Measurements from ENCODE around the gene WDR20. TPM values are rescaled to one million over a fixed set of nuclear protein-coding genes. Genes with fewer than 3 reads are reported as not detected.
"Not testable (repeated sequence)": the region's sequence is repeated elsewhere in the genome, so short reads cannot be mapped to it uniquely, and the experiment has no call there.

Gene WDR20
- total RNA-seq, 1 experiment from 2014 or later: 33.0 TPM

- H3K4me1 Mint-ChIP-seq (ENCODE audit: low read depth, unreplicated experiment): peaks cover 7% of the 10 kb centered on the region
- TF ChIP-seq CTCF (IDR thresholded peaks at IDR 0.05; ENCODE audit: unreplicated experiment): no peak
- CTCF ChIA-PET: interaction anchor here (0.7 kb wide), 1 partner anchor 95 kb away, joined by 6 read pairs; no protein-coding TSS in a partner anchor
- intact Hi-C loops (cut with micrococcal nuclease; ENCODE audit: unreplicated experiment): no loop called here
- no peak overlapping the region for H3K4me3 Mint-ChIP-seq (ENCODE audit: low read depth, unreplicated experiment)
- no peaks in the 10 kb centered on the region for H3K36me3 Mint-ChIP-seq (ENCODE audit: insufficient read depth, unreplicated experiment)
- BruUV-seq (replicated peaks): no TSS peak
- DNase-seq: no peak
- no peaks in the 10 kb centered on the region for H3K9me3 Mint-ChIP-seq (ENCODE audit: low read depth, unreplicated experiment)
- H3K27me3 Mint-ChIP-seq (ENCODE audit: unreplicated experiment): no peaks in the 10 kb centered on the region
- no peak overlapping the region for H3K27ac Mint-ChIP-seq (ENCODE audit: unreplicated experiment)
These were observed 31.7 kb downstream of the WDR20 start for GRCh38 chr14:102171173-102172020.

- DNase-seq; BruUV-seq (replicated peaks); H3K27me3 Mint-ChIP-seq (ENCODE audit: unreplicated experiment); H3K4me3 Mint-ChIP-seq (ENCODE audit: low read depth, unreplicated experiment); H3K4me1 Mint-ChIP-seq (ENCODE audit: low read depth, unreplicated experiment); intact Hi-C loops (cut with micrococcal nuclease; ENCODE audit: unreplicated experiment); H3K9me3 Mint-ChIP-seq (ENCODE audit: low read depth, unreplicated experiment); CTCF ChIA-PET; H3K27ac Mint-ChIP-seq (ENCODE audit: unreplicated experiment); H3K36me3 Mint-ChIP-seq (ENCODE audit: insufficient read depth, unreplicated experiment): not testable (repeated sequence)
These were observed 32.2 kb downstream of the WDR20 start for GRCh38 chr14:102172021-102172272.

- H3K27me3 Mint-ChIP-seq (ENCODE audit: unreplicated experiment); H3K36me3 Mint-ChIP-seq (ENCODE audit: insufficient read depth, unreplicated experiment); H3K27ac Mint-ChIP-seq (ENCODE audit: unreplicated experiment); H3K4me1 Mint-ChIP-seq (ENCODE audit: low read depth, unreplicated experiment); CTCF ChIA-PET; H3K9me3 Mint-ChIP-seq (ENCODE audit: low read depth, unreplicated experiment); intact Hi-C loops (cut with micrococcal nuclease; ENCODE audit: unreplicated experiment); BruUV-seq (replicated peaks); H3K4me3 Mint-ChIP-seq (ENCODE audit: low read depth, unreplicated experiment); DNase-seq: not testable (repeated sequence)
These were observed 33.0 kb downstream of the WDR20 start for GRCh38 chr14:102172721-102173120.

- CTCF ChIA-PET: no interaction called here
- no peak for TF ChIP-seq CTCF (IDR thresholded peaks at IDR 0.05; ENCODE audit: unreplicated experiment)
- BruUV-seq (replicated peaks): no TSS peak
- H3K4me1 Mint-ChIP-seq (ENCODE audit: low read depth, unreplicated experiment): peaks cover 19% of the 10 kb centered on the region
- H3K4me3 Mint-ChIP-seq (ENCODE audit: low read depth, unreplicated experiment): no peak overlapping the region
- intact Hi-C loops (cut with micrococcal nuclease; ENCODE audit: unreplicated experiment): no loop called here
- H3K9me3 Mint-ChIP-seq (ENCODE audit: low read depth, unreplicated experiment): no peaks in the 10 kb centered on the region
- H3K27ac Mint-ChIP-seq (ENCODE audit: unreplicated experiment): no peak overlapping the region
- no peaks in the 10 kb centered on the region for H3K27me3 Mint-ChIP-seq (ENCODE audit: unreplicated experiment)
- no peaks in the 10 kb centered on the region for H3K36me3 Mint-ChIP-seq (ENCODE audit: insufficient read depth, unreplicated experiment)
- no peak for DNase-seq
These were observed 37.5 kb downstream of the WDR20 start for GRCh38 chr14:102177161-102177560.

GRCh38 chr14:102178806-102179205, 39.1 kb downstream of the WDR20 start:
- H3K27ac Mint-ChIP-seq (ENCODE audit: unreplicated experiment): no peak overlapping the region
- no peak overlapping the region for H3K4me3 Mint-ChIP-seq (ENCODE audit: low read depth, unreplicated experiment)
- intact Hi-C loops (cut with micrococcal nuclease; ENCODE audit: unreplicated experiment): no loop called here
- no peaks in the 10 kb centered on the region for H3K36me3 Mint-ChIP-seq (ENCODE audit: insufficient read depth, unreplicated experiment)
- CTCF ChIA-PET: interaction anchor here (0.9 kb wide), 1 partner anchor 15 kb away, joined by 3 read pairs; no protein-coding TSS in a partner anchor
- no peak for TF ChIP-seq CTCF (IDR thresholded peaks at IDR 0.05; ENCODE audit: unreplicated experiment)
- H3K4me1 Mint-ChIP-seq (ENCODE audit: low read depth, unreplicated experiment): peaks cover 19% of the 10 kb centered on the region
- DNase-seq: no peak
- H3K27me3 Mint-ChIP-seq (ENCODE audit: unreplicated experiment): no peaks in the 10 kb centered on the region
- no peaks in the 10 kb centered on the region for H3K9me3 Mint-ChIP-seq (ENCODE audit: low read depth, unreplicated experiment)
- BruUV-seq (replicated peaks): no TSS peak

Measured in Calu3 (cell line).